Endothelial cell (in vitro differentiated cells): Measurements from ENCODE around the gene NANOS2. TPM values are rescaled to one million over a fixed set of nuclear protein-coding genes. Genes with fewer than 3 reads are reported as not detected.
A peak's percentile ranks its signal among the peaks of the same experiment; 100 is the strongest.

Experiments
- DNase-seq: peaks from one replicate; pipeline ENCODE4 v3.0.0; 2021; ENCODE audit warnings: low spot score
- H3K27ac Mint-ChIP-seq: one replicate; pipeline ENCODE4 v1.8.0; 2021; ENCODE audit warnings: mixed read lengths, inconsistent platforms; ENCODE audit not compliant: unreplicated experiment
- H3K27me3 Mint-ChIP-seq: one replicate; pipeline ENCODE4 v1.8.0; 2021; ENCODE audit warnings: mild to moderate bottlenecking, moderate library complexity, mixed read lengths, inconsistent platforms; ENCODE audit not compliant: unreplicated experiment
- H3K36me3 Mint-ChIP-seq: one replicate; pipeline ENCODE4 v1.8.0; 2021; ENCODE audit warnings: mild to moderate bottlenecking, low read depth, mixed read lengths, inconsistent platforms; ENCODE audit not compliant: unreplicated experiment
- H3K4me1 Mint-ChIP-seq: one replicate; pipeline ENCODE4 v1.8.0; 2021; ENCODE audit warnings: mild to moderate bottlenecking, mixed read lengths, inconsistent platforms; ENCODE audit not compliant: unreplicated experiment
- H3K4me3 Mint-ChIP-seq: one replicate; pipeline ENCODE4 v1.8.0; 2021; ENCODE audit warnings: mild to moderate bottlenecking, mixed read lengths, inconsistent platforms; ENCODE audit not compliant: unreplicated experiment
- H3K9me3 Mint-ChIP-seq: one replicate; pipeline ENCODE4 v1.8.0; 2021; ENCODE audit warnings: mixed read lengths, inconsistent platforms; ENCODE audit not compliant: unreplicated experiment
- CTCF ChIP-seq: fragments of 200-600 bp; sonication (generic); IDR thresholded peaks from one replicate; pipeline ENCODE4 v1.5.0; 2021; ENCODE audit warnings: antibody characterized with exemption; ENCODE audit not compliant: unreplicated experiment
- total RNA-seq: library from RNA; stranded (reverse); fragmentation: NEBNext Ultra II Directional; extraction: Animal tissue kit (Norgen Biotek cat#: 25700); gene quantifications from one replicate; pipeline ENCODE4 v1.2.1, GENCODE V29; 2021; ENCODE audit not compliant: unreplicated experiment

NANOS2 gene
- total RNA-seq, 1 donor from 2014 or later: not detected

- no peaks in the 10 kb centered on the region for H3K9me3 Mint-ChIP-seq
- no peak for TF ChIP-seq CTCF
Observed at GRCh38 chr19:45895519-45895972, 19.0 kb downstream of the NANOS2 start.

GRCh38 chr19:45890877-45891276, 23.7 kb downstream of the NANOS2 start:
- no peak overlapping the region for H3K4me3 Mint-ChIP-seq
- H3K4me1 Mint-ChIP-seq: peaks cover 3% of the 10 kb centered on the region
- no peak for DNase-seq
- TF ChIP-seq CTCF: no peak
- no peak overlapping the region for H3K27ac Mint-ChIP-seq
- peaks cover 14% of the 10 kb centered on the region for H3K36me3 Mint-ChIP-seq
- H3K9me3 Mint-ChIP-seq: no peaks in the 10 kb centered on the region
- peaks cover 15% of the 10 kb centered on the region for H3K27me3 Mint-ChIP-seq

More at GRCh38 chr19:45895519-45895972, 19.0 kb downstream of the NANOS2 start:
- Mint-ChIP-seq H3K27ac (no peak overlapping the region), H3K4me3 (no peak overlapping the region), H3K36me3 (peaks cover 32% of the 10 kb centered on the region), H3K4me1 (peaks cover 2% of the 10 kb centered on the region), H3K27me3 (no peaks in the 10 kb centered on the region)
- no peak for DNase-seq

- Mint-ChIP-seq H3K4me3 (peak overlapping the region; percentile 56), H3K9me3 (no peaks in the 10 kb centered on the region), H3K4me1 (peaks cover 3% of the 10 kb centered on the region), H3K27me3 (peaks cover 15% of the 10 kb centered on the region), H3K36me3 (peaks cover 4% of the 10 kb centered on the region), H3K27ac (peak overlapping the region; percentile 64)
- DNase-seq: no peak
- TF ChIP-seq CTCF: no peak
Observed at GRCh38 chr19:45889210-45889885, 25.2 kb downstream of the NANOS2 start.

- Mint-ChIP-seq H3K27me3 (peaks cover 17% of the 10 kb centered on the region), H3K9me3 (no peaks in the 10 kb centered on the region), H3K4me1 (peaks cover 10% of the 10 kb centered on the region), H3K4me3 (peak overlapping the region; percentile 95), H3K36me3 (no peaks in the 10 kb centered on the region), H3K27ac (peak overlapping the region; percentile 94)
- TF ChIP-seq CTCF: no peak
- DNase-seq: no peak
Observed at GRCh38 chr19:45887200-45887710, 27.3 kb downstream of the NANOS2 start.
